Keratinocyte (primary cell): Measurements from ENCODE around the gene RIT2. TPM values are rescaled to one million over a fixed set of nuclear protein-coding genes. Genes with fewer than 3 reads are reported as not detected.

Source experiments
- DNase-seq: peaks from one replicate; pipeline ENCODE4 v3.0.0-alpha.2; 2011; ENCODE audit warnings: low read depth, missing footprints, low spot score
- FAIRE-seq: peaks from 2 replicates; lab custom pipeline; 2011; peaks lifted over from hg19 to GRCh38; lab: Jason Lieb, UNC
- H2AFZ ChIP-seq: 2 replicates; pipeline ENCODE4 v1.6.0; 2012; ENCODE audit warnings: low read length, control low read depth, inconsistent platforms; ENCODE audit not compliant: control insufficient read depth
- H3K27ac ChIP-seq: 2 replicates; pipeline ENCODE4 v1.5.1; 2011; ENCODE audit warnings: low read length; ENCODE audit not compliant: control insufficient read depth, insufficient read depth
- H3K27me3 ChIP-seq: 3 replicates; pipeline ENCODE4 v1.6.0; 2011; ENCODE audit warnings: low read length; ENCODE audit not compliant: control insufficient read depth, insufficient read depth; ENCODE audit errors: extremely low read depth
- H3K36me3 ChIP-seq, 2 experiments: 2 replicates in 1 of 2; 3 replicates in 1 of 2; pipeline ENCODE4 v1.5.1; 2011; ENCODE audit warnings: low read length in 2 of 2, mild to moderate bottlenecking in 1 of 2; ENCODE audit not compliant: control insufficient read depth in 2 of 2, insufficient read depth in 2 of 2; ENCODE audit errors: extremely low read depth in 1 of 2
- H3K4me1 ChIP-seq: 3 replicates; pipeline ENCODE4 v1.5.1; 2011; ENCODE audit warnings: low read length; ENCODE audit not compliant: control insufficient read depth, insufficient read depth; ENCODE audit errors: extremely low read depth
- H3K4me2 ChIP-seq: 3 replicates; pipeline ENCODE4 v1.6.0; 2011; ENCODE audit warnings: low read depth, low read length; ENCODE audit not compliant: control insufficient read depth, insufficient read depth; ENCODE audit errors: extremely low read depth
- H3K4me3 ChIP-seq, 3 experiments: fragments of 200-600 bp in 1 of 3; sonication (generic) in 1 of 3; 2 replicates in 2 of 3; 3 replicates in 1 of 3; pipeline ENCODE4 v1.5.1; 2011 to 2016; ENCODE audit warnings: low read length in 3 of 3, mild to moderate bottlenecking in 3 of 3, control low read depth in 2 of 3, inconsistent platforms in 1 of 3, low read depth in 1 of 3, mixed read lengths in 1 of 3, mixed run types in 1 of 3, moderate library complexity in 1 of 3; ENCODE audit not compliant: control insufficient read depth in 2 of 3, insufficient read depth in 2 of 3; ENCODE audit errors: extremely low read depth in 1 of 3
- H3K79me2 ChIP-seq: 2 replicates; pipeline ENCODE4 v1.6.0; 2012; ENCODE audit warnings: low read length; ENCODE audit not compliant: control insufficient read depth, insufficient read depth
- H3K9ac ChIP-seq: 3 replicates; pipeline ENCODE4 v1.6.0; 2011; ENCODE audit warnings: low read length; ENCODE audit not compliant: control insufficient read depth, insufficient read depth; ENCODE audit errors: extremely low read depth
- H3K9me1 ChIP-seq: 3 replicates; pipeline ENCODE4 v1.6.0; 2011; ENCODE audit warnings: low read length; ENCODE audit not compliant: control insufficient read depth, insufficient read depth; ENCODE audit errors: extremely low read depth
- H3K9me3 ChIP-seq: 2 replicates; pipeline ENCODE4 v1.5.1; 2012; ENCODE audit warnings: low read depth, low read length; ENCODE audit not compliant: control insufficient read depth
- H4K20me1 ChIP-seq: 3 replicates; pipeline ENCODE4 v1.6.0; 2011; ENCODE audit warnings: low read length; ENCODE audit not compliant: control insufficient read depth, insufficient read depth; ENCODE audit errors: extremely low read depth
- CTCF ChIP-seq, 3 experiments: IDR thresholded peaks in 1 of 3; conservative IDR thresholded peaks in 1 of 3; optimal IDR thresholded peaks in 1 of 3; 2 replicates in 2 of 3; 3 replicates in 1 of 3; pipeline versions ENCODE3 to v1.5.1; 2011; ENCODE audit warnings: low read length in 3 of 3, mild to moderate bottlenecking in 3 of 3, moderate library complexity in 2 of 3, control low read depth in 1 of 3, inconsistent platforms in 1 of 3; ENCODE audit not compliant: insufficient read depth in 2 of 3; ENCODE audit errors: extremely low read depth in 1 of 3
- EZH2 ChIP-seq: IDR thresholded peaks from one replicate; pipeline ENCODE4 v1.6.1; 2012; ENCODE audit warnings: inconsistent platforms, mild to moderate bottlenecking, low read length, moderate library complexity
- dilution Hi-C: fragments of 300-500 bp; cut with MboI; formaldehyde crosslinking; loops from one replicate; pipeline ENCODE4 v1.7.0; 2020; ENCODE audit warnings: low sequenced_read_pairs; ENCODE audit not compliant: extremely low pct_ligation_motif_present
- polyA plus RNA-seq, 5 experiments: library from polyadenylated mRNA; depleted of rRNA in 3 of 5; stranded (reverse) in 3 of 5; stranded (forward) in 1 of 5; unstranded in 1 of 5; fragments of >200 nt; gene quantifications; 1 replicate in 1 of 5; 2 replicates in 3 of 5; 3 replicates in 1 of 5; pipeline versions ENCODE4 v1.2.1 to v1.2.3, GENCODE V29; 2011 to 2012; ENCODE audit warnings: missing spikeins in 2 of 5, low read depth in 1 of 5, low replicate concordance in 1 of 5

Gene RIT2
- polyA plus RNA-seq, 1 donor (not counting 4 experiments of a cell fraction or from before 2014, with no cell fraction given), result not detected

GRCh38 chr18:42758852-42759251, 356.6 kb downstream of the RIT2 start:
- H3K27me3 ChIP-seq, result no peaks in the 10 kb centered on the region
- no peak overlapping the region for H3K27ac ChIP-seq
- no peak overlapping the region for H2AFZ ChIP-seq
- no peak for DNase-seq
- no peaks in the 10 kb centered on the region for H3K79me2 ChIP-seq
- no peak overlapping the region for H3K9ac ChIP-seq
- no peaks in the 10 kb centered on the region for H3K9me1 ChIP-seq
- TF ChIP-seq CTCF (optimal IDR thresholded peaks at IDR 0.05 in 1 of 3, IDR thresholded peaks at IDR 0.05 in 1 of 3, conservative IDR thresholded peaks at IDR 0.05 in 1 of 3; ENCODE audit: extremely low read depth in 1 of 3, insufficient read depth in 2 of 3, low read length in 3 of 3), result no peak
- TF ChIP-seq EZH2, result no peak
- H3K36me3 ChIP-seq, result no peaks in the 10 kb centered on the region
- H3K4me3 ChIP-seq, result no peak overlapping the region
- dilution Hi-C loops, result no loop called here
- no peaks in the 10 kb centered on the region for H4K20me1 ChIP-seq
- H3K9me3 ChIP-seq, result no peaks in the 10 kb centered on the region
- no peaks in the 10 kb centered on the region for H3K4me1 ChIP-seq
- no peak overlapping the region for H3K4me2 ChIP-seq
- no peak for FAIRE-seq

- H3K9me1 ChIP-seq, result no peaks in the 10 kb centered on the region
- H3K9ac ChIP-seq, result no peak overlapping the region
- no peak overlapping the region for H3K27ac ChIP-seq
- no peaks in the 10 kb centered on the region for H3K27me3 ChIP-seq
- H3K4me3 ChIP-seq, result no peak overlapping the region
- no peaks in the 10 kb centered on the region for H4K20me1 ChIP-seq
- no peaks in the 10 kb centered on the region for H3K79me2 ChIP-seq
- no peak overlapping the region for H2AFZ ChIP-seq
- no peaks in the 10 kb centered on the region for H3K4me1 ChIP-seq
- no peak for FAIRE-seq
- dilution Hi-C loops, result no loop called here
- DNase-seq, result no peak
- no peaks in the 10 kb centered on the region for H3K36me3 ChIP-seq
- no peak overlapping the region for H3K4me2 ChIP-seq
- TF ChIP-seq EZH2 (no peak), CTCF (optimal IDR thresholded peaks at IDR 0.05 in 1 of 3, IDR thresholded peaks at IDR 0.05 in 1 of 3, conservative IDR thresholded peaks at IDR 0.05 in 1 of 3; ENCODE audit: extremely low read depth in 1 of 3, insufficient read depth in 2 of 3, low read length in 3 of 3) (no peak)
- H3K9me3 ChIP-seq, result no peaks in the 10 kb centered on the region
Observed at GRCh38 chr18:42756214-42756613, 359.3 kb downstream of the RIT2 start.
